Measurements from ENCODE around the gene RIMS4.
A peak's percentile ranks its signal among the peaks of the same experiment; 100 is the strongest.

Gene RIMS4

DNA sequence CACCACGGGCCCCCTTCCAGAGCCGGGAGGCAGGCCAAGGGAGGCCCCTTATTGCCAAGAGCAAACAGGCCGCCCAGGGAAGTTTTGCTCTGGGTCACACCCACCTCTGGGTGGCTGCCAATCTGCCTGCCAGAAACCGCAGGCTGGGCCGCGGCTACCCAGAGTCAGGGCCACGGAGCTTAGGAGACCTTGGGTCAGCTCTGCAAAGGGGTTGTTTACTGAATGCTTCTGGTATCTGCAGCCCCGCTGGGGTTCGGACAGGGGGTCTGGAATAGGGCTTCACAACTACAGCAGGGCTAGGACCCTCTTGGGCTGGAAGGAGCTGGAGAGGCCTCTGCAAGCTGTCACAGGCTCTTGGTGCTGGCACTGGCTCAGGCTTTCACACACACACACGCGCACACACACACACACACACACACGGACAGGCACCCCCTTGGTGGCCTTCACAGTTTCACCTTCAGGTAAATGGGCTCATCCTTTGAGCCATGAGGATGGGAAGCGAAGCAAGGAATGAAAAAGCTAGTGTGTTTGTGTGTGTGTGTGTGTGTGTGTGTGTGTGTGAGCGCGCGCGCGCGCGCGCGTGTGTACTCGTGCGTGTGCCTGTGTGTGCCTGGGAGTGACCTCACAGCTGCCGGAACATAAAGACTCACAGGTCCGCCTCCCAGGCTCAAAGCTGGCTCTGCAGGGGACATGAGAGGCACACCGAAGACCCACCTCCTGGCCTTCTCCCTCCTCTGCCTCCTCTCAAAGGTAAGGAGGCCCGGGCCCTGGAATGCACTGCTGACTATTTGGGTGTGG is 95.4 kb downstream of the RIMS4 start, which contains the start of gene CCN5:
CCN5 (plus strand) TSS at position 669 of the 798 bp plus-strand sequence; CDS start at position 691, 22 bp downstream.
- TF ChIP-seq POLR2A (IDR thresholded peaks at IDR 0.05; ENCODE audit: low read length) (no peak), GATA1 (IDR thresholded peaks at IDR 0.05; ENCODE audit: low read depth, low read length) (no peak)
- DNase-seq = peak; percentile 72 to 76

DNA sequence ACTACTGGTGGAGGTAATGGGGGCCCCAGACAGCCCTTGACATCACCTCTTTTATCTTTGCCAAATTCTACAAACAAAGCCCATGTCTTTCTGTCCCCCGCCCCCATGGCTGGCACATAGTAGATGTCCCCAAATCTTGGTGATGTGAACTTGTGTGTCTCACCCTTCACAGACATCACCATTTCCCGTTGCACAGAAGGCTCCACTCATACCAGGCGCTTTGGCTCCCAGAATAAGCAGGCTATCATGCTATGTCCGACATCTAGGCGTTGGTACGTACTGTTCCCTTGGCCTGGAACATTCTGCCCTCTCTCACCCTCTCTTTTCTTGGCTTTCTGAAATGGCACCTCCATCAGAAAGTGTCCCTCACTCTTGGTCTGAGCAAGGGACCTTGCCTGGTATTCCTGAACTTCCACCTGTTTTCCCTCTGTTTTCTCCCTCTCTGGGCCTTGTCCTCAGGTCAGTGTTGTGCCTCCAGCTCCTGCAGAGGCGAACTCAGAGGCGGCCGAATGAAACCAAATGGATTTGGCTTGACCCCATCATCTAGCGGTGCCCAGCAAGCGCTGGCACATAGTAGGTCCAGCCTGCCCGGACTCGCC is 96.1 kb downstream of the RIMS4 start:
- DNase-seq = no peak
- no peak for TF ChIP-seq POLR2A (IDR thresholded peaks at IDR 0.05; ENCODE audit: low read length)
- no peak for TF ChIP-seq GATA1 (IDR thresholded peaks at IDR 0.05; ENCODE audit: low read depth, low read length)

DNA sequence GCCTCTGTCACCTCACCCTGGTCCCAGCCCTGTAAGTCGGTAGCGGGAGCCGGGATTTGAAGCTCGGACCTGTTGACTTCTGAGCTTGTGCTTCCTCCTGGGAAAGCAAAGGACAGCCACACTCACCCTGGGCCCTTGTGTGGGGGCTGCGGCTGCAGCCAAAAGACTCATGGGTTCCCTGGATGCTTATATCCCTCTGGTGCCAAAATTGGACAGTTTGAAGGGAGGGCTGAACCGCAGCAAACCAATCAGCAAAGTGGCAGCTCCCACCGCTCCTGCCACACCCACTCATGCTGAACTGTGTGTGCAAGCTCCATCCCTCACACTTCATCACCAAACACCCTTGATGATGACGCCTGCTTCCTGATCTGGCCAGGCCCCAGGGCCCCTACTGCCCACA is 99.1 kb downstream of the RIMS4 start:
- no peak for TF ChIP-seq POLR2A (IDR thresholded peaks at IDR 0.05; ENCODE audit: low read length)
- no peak for TF ChIP-seq GATA1 (IDR thresholded peaks at IDR 0.05; ENCODE audit: low read depth, low read length)
- DNase-seq = no peak

DNA sequence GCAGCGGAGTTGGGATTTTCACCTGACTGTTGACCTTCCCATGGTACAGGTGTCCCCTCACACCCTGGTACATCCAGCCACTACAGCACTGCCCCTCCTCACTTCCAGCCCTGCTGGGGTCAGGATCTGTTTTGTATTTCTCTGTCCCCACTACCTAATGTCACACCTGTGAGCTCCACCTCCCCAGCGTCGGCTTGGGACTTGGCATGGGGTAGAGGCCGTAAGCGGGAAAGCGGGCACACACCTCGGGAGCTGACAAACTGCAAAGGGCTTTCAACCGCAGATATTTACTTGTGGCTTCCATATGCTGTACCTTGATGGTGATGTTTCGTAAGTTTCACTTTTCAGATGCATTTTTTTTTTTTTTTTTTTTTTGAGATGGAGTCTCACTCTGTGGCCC is 100.5 kb downstream of the RIMS4 start:
- DNase-seq = no peak
- TF ChIP-seq POLR2A (IDR thresholded peaks at IDR 0.05; ENCODE audit: low read length) = no peak
- TF ChIP-seq GATA1 (IDR thresholded peaks at IDR 0.05; ENCODE audit: low read depth, low read length) = no peak

DNA sequence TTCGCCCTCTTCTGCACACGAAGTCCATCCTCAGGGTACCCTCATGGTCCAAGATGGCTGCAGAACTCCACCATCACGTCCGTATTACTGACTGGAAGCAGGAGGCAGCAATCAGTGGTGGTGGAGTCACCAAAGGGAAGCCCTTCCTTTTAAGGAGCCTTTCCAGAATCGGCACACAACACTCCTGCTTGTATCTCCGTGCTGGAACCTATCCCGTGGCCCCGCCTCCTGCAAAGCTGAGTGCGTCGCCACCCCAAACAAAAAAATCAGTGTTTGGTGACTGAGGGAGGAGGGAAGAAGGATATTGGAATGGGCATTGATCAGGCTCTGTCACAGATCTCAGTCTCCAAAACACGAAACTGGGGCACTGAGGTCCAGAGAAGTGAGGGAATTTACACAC is 101.0 kb downstream of the RIMS4 start:
- DNase-seq = no peak
- TF ChIP-seq GATA1 (IDR thresholded peaks at IDR 0.05; ENCODE audit: low read depth, low read length) = no peak
- no peak for TF ChIP-seq POLR2A (IDR thresholded peaks at IDR 0.05; ENCODE audit: low read length)

DNA sequence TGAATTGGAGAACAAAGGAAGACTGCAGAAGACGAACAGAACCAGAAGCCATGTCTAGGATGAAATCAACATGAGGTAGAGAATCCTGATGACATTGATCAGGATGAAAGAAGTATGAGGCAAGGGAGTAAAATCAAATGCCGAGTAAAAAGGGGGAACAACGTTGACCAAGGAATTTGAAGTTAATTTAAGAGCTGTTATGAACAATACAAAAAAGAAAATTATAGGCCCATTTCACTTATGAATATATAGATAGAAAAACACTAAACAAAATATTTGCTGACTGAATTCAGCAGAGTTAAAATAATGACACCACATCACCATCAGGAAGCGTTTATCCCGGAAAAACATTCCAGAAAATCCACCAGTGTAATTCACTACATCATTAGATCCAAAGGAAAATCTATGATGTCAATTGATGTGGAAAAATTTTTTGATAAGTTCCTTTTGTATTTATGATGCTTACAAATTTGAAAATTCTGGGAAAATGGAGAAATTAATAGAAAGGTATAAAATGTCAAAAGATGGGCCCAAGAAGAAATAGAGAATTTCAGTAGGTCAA is 103.2 kb downstream of the RIMS4 start:
- no peak for DNase-seq
- no peak for TF ChIP-seq GATA1 (IDR thresholded peaks at IDR 0.05; ENCODE audit: low read depth, low read length)
- no peak for TF ChIP-seq POLR2A (IDR thresholded peaks at IDR 0.05; ENCODE audit: low read length)

DNA sequence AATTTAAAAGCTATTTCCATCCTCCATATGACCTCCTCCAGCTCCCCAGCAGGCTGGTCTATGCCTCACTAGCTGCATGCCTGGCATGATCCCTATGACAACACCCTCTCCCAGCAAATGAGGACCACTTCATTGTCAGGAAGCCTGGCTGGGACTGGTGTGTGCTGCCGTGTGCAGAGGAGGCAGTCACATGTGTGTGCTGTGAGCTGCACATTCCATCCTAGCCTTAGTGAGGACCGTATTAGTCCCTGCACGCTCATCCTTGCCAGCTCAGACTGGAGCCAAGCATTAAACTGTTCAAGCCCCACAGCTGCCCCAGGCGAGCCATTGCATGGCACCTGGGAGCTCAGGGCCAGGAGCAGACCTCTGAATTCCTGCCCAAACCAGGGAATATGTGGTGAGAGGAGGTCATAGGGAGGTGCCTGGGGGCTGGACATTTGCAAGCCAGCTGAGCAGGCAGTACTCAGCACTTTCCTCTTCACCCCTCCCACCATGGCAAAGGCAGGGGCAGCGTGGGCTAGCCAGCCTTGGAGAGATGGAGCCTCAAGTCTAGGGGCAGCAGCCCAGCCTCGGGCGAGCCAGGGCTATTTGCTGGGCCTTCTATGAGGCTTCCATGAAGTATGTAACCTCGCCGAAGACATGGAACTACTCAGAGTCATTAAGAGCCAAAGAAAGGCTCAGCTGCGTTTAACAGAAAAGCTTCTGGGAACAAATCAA is 103.9 kb downstream of the RIMS4 start:
- DNase-seq = no peak
- TF ChIP-seq POLR2A (IDR thresholded peaks at IDR 0.05; ENCODE audit: low read length) (no peak), GATA1 (IDR thresholded peaks at IDR 0.05; ENCODE audit: low read depth, low read length) (no peak)

DNA sequence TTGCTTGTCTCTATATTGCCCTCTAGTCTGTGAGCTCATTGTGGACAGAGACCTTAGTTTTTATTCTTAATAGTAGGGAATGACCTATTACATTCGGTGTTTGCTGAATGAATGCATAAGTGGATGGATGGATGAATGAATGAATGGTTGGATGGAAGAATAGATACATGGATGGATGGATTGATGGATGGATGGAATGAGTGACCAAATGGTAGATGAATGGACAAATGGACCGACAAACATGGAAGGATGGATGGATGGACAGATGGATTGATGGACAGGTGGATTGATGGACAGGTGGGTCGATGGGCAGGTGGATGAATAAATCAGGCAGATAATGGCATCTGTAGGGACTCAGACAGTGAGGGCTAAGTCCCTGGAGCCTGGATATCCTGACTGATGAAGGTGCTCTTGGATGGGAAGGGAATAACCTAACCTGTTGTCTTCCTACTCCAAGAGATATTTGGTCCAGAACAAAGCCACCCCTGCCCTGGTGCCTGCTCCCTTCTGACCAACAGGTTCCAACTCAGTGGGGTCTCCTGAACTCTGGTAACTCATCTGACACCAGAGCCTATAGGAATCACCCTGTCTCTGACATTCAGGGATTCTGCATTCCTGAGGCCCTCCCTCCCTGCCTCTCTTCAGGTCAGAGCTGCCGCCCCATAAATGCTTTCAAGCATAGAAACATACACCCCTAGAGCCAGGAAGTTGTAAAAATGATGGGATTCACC is 104.8 kb downstream of the RIMS4 start:
- DNase-seq = no peak
- TF ChIP-seq POLR2A (IDR thresholded peaks at IDR 0.05; ENCODE audit: low read length) (no peak), GATA1 (IDR thresholded peaks at IDR 0.05; ENCODE audit: low read depth, low read length) (no peak)

DNA sequence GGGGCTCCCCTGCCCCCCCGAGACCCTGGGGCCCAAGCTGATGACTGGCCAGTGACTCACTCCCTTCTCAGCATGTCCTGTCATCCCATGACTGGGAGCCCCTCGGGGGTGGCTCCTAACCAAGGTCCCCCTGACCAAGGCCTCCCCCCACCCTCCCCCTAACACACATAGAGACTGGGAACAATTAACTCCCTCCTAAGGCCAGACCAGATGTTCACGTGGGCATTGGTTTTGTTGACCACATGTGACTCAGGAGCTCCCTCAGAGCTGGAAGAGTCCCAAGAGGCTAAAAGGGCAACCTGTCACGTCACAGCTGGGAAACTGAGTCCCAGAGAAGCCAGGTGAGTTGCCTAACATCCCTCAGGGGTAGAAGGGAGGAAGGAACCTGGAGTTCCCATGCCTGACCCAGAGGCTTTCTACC is 105.8 kb downstream of the RIMS4 start:
- TF ChIP-seq POLR2A (IDR thresholded peaks at IDR 0.05; ENCODE audit: low read length) (no peak), GATA1 (IDR thresholded peaks at IDR 0.05; ENCODE audit: low read depth, low read length) (no peak)
- DNase-seq = no peak

DNA sequence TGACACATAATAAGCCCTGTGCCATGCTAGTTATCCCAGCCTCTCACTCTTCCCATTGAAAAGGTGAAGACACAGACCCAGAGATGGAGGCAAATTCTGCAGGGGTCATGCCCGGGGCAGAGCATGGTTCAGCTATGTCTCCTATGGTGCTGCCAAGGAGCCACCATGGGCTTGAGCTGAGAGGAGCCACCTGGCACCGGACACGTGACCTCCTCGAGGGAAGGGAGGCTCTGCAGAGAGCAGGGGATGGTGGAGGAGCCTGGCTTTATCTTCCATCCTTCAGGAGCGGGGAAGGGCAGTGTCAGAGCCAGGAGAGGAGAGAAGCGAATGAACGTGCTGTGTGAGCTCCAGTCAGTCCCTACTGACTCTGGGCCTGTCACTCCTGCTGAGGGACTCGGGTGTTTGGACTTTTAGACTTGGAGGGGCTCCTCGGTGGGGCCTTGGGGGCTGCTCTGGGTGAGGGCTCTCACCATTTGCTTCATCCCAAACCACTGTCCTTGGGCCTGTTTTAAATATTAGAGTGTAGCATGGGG is 106.3 kb downstream of the RIMS4 start:
- TF ChIP-seq GATA1 (IDR thresholded peaks at IDR 0.05; ENCODE audit: low read depth, low read length) (no peak), POLR2A (IDR thresholded peaks at IDR 0.05; ENCODE audit: low read length) (no peak)
- no peak for DNase-seq

DNA sequence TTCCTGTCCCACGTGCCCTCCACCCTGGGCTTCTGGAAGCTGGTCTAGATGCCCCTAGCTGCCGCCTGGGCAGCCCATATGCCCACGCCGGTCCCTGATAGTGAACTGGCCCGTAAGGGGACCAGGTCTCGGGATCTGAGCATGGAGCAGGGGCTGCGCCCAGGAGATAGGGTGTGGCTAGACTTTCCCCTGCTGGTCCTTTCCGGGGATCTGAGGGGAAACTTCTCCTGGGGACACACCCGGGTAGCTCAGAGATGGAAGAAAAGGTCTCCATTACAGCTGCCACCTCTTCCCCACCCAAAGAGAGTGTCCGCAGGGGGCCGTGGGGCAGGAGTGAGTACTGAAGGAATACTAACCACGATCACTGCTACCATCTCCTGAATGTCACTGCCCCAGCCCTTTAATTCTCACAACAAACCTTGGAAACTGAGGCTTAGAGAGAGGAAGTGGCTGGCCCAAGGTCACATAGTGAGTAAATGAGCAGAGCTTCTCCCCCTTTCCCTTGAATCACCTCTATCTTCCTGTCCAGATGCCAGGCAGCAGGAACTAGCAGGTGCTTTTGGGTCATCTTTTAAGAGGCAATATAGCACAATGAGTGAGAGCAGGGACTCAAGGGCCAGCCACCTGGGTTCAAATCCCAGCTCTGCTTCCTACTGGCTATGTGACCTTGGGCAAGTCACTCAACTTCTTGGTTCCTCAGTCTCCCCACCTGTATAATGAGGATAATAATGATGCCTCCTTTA is 107.0 kb downstream of the RIMS4 start:
- TF ChIP-seq POLR2A (IDR thresholded peaks at IDR 0.05; ENCODE audit: low read length) (no peak), GATA1 (IDR thresholded peaks at IDR 0.05; ENCODE audit: low read depth, low read length) (no peak)
- DNase-seq = no peak

DNA sequence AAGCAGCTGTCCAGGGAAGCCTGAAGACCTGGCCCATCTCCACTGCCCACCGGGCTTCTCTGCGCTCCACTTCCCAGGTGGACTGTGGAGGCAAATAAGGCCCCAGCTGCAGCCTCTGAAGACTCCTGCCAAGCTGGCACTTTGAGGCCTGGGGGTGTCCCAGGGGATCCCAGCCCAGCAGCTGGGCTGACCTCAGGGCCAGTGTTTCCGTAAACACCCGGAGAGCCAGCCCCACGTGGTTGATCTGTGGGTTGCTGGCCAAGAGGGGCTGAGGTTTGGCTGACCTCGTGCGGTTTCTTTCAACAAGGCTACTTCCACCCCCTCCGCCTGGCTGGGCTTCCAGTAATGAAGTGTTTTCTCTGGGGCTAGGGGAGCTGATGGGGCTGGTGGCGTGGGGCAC is 107.6 kb downstream of the RIMS4 start:
- no peak for DNase-seq
- no peak for TF ChIP-seq GATA1 (IDR thresholded peaks at IDR 0.05; ENCODE audit: low read depth, low read length)
- TF ChIP-seq POLR2A (IDR thresholded peaks at IDR 0.05; ENCODE audit: low read length) = no peak

DNA sequence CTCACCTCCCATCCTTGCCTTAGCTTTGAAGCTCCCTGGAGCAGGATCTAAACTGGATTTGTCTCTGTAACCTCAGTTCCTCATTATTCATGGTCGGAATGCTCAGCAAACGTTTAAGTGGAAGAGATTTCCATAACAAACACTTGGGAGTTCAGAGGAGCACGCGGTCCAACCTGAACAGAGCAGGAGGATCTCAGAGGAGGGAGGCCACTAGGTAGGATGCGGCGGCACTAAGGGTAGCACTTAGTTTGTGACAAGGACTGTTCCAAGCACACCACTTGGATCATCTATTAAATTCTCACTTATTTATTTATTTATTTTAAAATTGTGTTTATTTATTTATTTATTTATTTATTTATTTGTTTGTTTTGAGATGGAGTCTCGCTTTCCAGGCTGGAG is 108.5 kb downstream of the RIMS4 start:
- DNase-seq = no peak
- TF ChIP-seq POLR2A (IDR thresholded peaks at IDR 0.05; ENCODE audit: low read length) = no peak
- TF ChIP-seq GATA1 (IDR thresholded peaks at IDR 0.05; ENCODE audit: low read depth, low read length) = no peak
